K562 (cell line): Measurements from ENCODE around the gene CTSF. TPM values are rescaled to one million over a fixed set of nuclear protein-coding genes. Genes with fewer than 3 reads are reported as not detected.

Source experiments
- ATF4 ChIP-seq: fragments of 450-650 bp; formaldehyde crosslinking; IDR thresholded peaks from 2 replicates; pipeline ENCODE4 v1.4.0; 2022; ENCODE audit warnings: mild to moderate bottlenecking, moderate library complexity
- CHD7 ChIP-seq: fragments of 200-600 bp; sonication (generic); IDR thresholded peaks from one replicate; pipeline ENCODE4 v1.6.1; 2012; ENCODE audit warnings: mild to moderate bottlenecking, low read depth, low read length, inconsistent platforms
- NFE2L1 ChIP-seq: fragments of 450-650 bp; IDR thresholded peaks from 2 replicates; pipeline ENCODE4 v1.6.1; 2016; ENCODE audit warnings: missing genetic modification characterization, low read depth, mild to moderate bottlenecking, missing compliant biosample characterization, moderate library complexity, borderline replicate concordance
- ZNF586 ChIP-seq: fragments of 450-650 bp; formaldehyde crosslinking; conservative IDR thresholded peaks from 2 replicates; pipeline ENCODE4 v1.4.0; 2020; ENCODE audit warnings: mild to moderate bottlenecking, moderate library complexity
- polyA plus RNA-seq, 8 experiments: library from polyadenylated mRNA; depleted of rRNA in 4 of 8; stranded (reverse) in 5 of 8; unstranded in 3 of 8; fragments of >200 nt; fragmentation: Nextera tagmentation in 2 of 8; fragmentation: Illumina TruSeq in 1 of 8; extraction: Ambion mirVana in 2 of 8; extraction: Trizol in 1 of 8; gene quantifications; 2 replicates each; pipeline versions ENCODE4 v1.2.1 to v1.2.3, GENCODE V29; 2011 to 2014; ENCODE audit warnings: inconsistent platforms in 1 of 8, missing spikeins in 1 of 8
- total RNA-seq, 7 experiments: library from RNA; depleted of rRNA in 6 of 7; stranded (reverse); fragments of >200 nt in 6 of 7; fragmentation: Illumina TruSeq in 2 of 7; extraction: Trizol in 2 of 7; gene quantifications; 2 replicates each; pipeline versions ENCODE4 v1.2.1 to v1.2.3, GENCODE V29; 2011 to 2021; ENCODE audit warnings: low replicate concordance in 1 of 7
- TF ChIP-seq, protein P1 (sequence below): sonication (generic); formaldehyde crosslinking; IDR thresholded peaks from 2 replicates; pipeline ENCODE4 v1.8.0; 2022; ENCODE audit warnings: missing genetic modification reagents, mild to moderate bottlenecking, moderate library complexity, borderline replicate concordance
- TF ChIP-seq, protein P2 (sequence below): sonication (generic); formaldehyde crosslinking; IDR thresholded peaks from 2 replicates; pipeline ENCODE4 v1.8.0; 2023; ENCODE audit warnings: mild to moderate bottlenecking, missing genetic modification reagents

CTSF gene
- total and polyA plus RNA-seq, 9 of the 15 experiments (the other 6 are each of a cell fraction or from before 2014, with no cell fraction given) = 0.41 to 10.5 (median 3.8) TPM

GRCh38 chr11:66545701-66546367, 22.6 kb downstream of the CTSF start, which contains the start of gene ZDHHC24 (continued):
- no peak for TF ChIP-seq NFE2L1
- no peak for TF ChIP-seq CHD7
- no peak for TF ChIP-seq ZNF586 (CRISPR knock-in tag)
- TF ChIP-seq, protein P1, sequence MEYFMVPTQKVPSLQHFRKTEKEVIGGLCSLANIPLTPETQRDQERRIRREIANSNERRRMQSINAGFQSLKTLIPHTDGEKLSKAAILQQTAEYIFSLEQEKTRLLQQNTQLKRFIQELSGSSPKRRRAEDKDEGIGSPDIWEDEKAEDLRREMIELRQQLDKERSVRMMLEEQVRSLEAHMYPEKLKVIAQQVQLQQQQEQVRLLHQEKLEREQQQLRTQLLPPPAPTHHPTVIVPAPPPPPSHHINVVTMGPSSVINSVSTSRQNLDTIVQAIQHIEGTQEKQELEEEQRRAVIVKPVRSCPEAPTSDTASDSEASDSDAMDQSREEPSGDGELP (CRISPR knock-in tag) = peak; percentile 97
- no peak for TF ChIP-seq ATF4 (CRISPR knock-in tag)
- TF ChIP-seq, protein P2, sequence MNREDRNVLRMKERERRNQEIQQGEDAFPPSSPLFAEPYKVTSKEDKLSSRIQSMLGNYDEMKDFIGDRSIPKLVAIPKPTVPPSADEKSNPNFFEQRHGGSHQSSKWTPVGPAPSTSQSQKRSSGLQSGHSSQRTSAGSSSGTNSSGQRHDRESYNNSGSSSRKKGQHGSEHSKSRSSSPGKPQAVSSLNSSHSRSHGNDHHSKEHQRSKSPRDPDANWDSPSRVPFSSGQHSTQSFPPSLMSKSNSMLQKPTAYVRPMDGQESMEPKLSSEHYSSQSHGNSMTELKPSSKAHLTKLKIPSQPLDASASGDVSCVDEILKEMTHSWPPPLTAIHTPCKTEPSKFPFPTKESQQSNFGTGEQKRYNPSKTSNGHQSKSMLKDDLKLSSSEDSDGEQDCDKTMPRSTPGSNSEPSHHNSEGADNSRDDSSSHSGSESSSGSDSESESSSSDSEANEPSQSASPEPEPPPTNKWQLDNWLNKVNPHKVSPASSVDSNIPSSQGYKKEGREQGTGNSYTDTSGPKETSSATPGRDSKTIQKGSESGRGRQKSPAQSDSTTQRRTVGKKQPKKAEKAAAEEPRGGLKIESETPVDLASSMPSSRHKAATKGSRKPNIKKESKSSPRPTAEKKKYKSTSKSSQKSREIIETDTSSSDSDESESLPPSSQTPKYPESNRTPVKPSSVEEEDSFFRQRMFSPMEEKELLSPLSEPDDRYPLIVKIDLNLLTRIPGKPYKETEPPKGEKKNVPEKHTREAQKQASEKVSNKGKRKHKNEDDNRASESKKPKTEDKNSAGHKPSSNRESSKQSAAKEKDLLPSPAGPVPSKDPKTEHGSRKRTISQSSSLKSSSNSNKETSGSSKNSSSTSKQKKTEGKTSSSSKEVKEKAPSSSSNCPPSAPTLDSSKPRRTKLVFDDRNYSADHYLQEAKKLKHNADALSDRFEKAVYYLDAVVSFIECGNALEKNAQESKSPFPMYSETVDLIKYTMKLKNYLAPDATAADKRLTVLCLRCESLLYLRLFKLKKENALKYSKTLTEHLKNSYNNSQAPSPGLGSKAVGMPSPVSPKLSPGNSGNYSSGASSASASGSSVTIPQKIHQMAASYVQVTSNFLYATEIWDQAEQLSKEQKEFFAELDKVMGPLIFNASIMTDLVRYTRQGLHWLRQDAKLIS (CRISPR knock-in tag) = no peak
